ENCODE measurements around the gene SESN3.

- no peak for TF ChIP-seq ZFP41 (tag by site-specific recombination; IDR thresholded peaks at IDR 0.05; ENCODE audit: borderline replicate concordance)
- no peak for TF ChIP-seq CTCF (tag by site-specific recombination; IDR thresholded peaks at IDR 0.05)
Observed at GRCh38 chr11:95145430-95146060, 85.5 kb downstream of the SESN3 start.

All from HEK293 (cell line).